GM19193 (cell line): ENCODE data around the gene MRM2.

Experiments used
- POLR2A ChIP-seq: IDR thresholded peaks from 4 replicates; pipeline ENCODE4 v1.6.1; 2011; ENCODE audit not compliant: insufficient read depth, insufficient read length; ENCODE audit errors: extremely low read depth

MRM2 gene

GRCh38 chr7:2209961-2210323, 32.1 kb downstream of the MRM2 start:
- no peak for TF ChIP-seq POLR2A

DNA sequence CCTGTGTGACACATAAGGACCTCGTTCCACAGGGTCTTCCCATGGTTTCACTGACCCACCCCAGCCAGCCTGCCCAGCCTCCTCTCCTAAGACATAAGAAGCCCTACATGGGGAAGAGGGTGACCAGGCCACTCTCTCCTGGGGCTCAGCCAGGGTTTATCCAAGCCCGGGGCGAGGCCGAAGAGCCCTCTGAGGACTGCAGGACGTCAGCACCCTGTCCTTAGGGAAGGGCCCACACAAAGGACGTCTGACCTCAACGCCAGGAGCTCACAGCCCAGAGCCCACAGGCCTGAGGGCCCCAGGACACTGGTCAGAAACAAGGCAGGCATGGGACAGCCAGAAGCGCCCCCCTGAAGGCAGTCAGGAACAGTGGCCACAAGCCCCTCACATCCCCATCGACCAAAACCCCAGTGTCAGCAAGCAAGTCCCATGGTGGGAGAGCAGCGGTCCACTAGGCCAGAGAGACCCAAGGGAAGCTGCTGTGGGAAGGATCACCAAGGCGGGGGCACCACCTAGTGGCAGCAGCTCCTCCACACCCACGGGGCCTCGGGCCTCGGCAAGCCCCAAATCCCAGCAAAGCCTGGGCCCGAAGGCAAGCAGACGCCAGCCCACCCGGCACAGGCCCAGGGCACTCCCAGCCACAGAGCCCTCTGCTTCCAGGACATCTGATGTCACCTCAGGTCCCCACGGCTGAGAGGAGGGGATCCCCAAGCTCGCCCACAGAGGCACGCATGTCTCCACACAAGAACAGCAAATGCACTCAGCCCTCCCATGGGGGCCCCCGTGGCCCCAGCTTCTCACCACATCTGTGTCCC, 32.7 kb downstream of the MRM2 start:
- TF ChIP-seq POLR2A, result peak; percentile 22

DNA sequence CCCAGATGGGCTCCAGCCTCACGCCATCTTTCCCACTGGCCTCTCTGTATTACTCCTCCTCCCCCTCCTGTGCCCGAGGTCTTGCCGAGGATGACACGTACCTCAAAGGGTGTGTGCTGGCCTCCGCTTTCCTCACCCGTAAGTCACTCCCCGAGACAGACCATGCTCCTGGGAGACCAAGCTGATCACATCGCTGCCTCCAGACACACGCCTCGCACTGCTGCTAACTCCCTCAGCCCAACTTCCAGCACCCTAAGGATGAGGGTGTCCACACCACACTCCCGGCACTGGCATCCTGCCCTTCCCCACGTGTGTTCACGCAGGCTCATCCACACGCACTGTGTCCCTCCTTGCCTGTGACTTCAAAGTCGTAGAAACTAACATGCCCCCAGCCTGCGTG, 33.3 kb downstream of the MRM2 start:
- no peak for TF ChIP-seq POLR2A

DNA sequence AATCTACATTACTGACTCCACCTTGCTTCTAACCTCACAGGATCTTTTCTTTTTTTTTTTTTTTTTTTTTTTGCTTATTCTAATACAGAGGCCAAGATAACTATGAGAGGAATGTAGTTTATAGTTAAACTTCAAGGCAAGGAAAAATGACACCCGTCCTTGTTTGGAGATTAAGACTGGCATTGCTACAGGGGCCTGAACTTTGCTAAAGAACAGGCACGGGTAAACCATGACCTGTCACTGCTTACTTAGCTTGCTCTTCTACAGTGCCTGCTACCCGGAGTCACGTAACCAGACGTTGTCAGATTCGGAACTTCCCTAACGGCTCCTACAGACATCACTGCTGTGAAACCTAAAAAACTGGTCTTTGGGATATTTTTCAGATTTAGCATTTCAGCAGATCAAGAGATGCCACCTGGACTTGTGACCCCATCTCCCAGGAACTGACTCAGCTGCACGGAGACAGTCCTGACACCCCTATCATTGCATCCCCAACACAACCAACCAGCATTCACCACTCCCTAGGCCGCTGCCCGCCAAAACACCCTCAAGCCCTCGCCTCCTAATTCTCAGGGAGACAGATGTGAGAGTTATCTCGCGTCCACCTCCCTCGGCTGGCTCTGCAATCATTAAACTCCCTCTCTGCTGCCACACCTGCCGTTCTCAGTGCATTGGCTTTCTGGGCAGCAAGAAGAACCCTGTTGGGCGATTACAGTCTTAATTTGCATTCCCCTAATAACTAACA, 36.8 kb downstream of the MRM2 start:
- no peak for TF ChIP-seq POLR2A

DNA sequence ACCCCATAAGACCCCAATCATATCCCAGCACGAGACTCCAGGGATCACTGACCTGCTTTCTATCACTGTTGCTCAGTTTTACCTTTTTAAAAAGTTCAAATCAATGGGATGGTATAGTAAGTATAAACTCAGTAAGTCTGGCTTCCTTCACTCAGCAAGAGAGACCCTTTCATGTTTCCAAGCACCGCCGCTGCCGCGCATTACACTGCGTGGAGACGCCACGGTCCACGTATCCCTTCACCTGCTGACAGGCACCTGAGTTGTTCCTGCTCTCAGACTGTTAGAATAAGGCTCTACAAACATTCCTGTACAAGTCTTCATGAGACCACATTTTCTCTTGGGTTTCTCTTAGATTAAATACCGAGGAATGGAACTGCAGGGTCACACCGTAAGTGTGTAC, 37.6 kb downstream of the MRM2 start:
- TF ChIP-seq POLR2A, result no peak

DNA sequence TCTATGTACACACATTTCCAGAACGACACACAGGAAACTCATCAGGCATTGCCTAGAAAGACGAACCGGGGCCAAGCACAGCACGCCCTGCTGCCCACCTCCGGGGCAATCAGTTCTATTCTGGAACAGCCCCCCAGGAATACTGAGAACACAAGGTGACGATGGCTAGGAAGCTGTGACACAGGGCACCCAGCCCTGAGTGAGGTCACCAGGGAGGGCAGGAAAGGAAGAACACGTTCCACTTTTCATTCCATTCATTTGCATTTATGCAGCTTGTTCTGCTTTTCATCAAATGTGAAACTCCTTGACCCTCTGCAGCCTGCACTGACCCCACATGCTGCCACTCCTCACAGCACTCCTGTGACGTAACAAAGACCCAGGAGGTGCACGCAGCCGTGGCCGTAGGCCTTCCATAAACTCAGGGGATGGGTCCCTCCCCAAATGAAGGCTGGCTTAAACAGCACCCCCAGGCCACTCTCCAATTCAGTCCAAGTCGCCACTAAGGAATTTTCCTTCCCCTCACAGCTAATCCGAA, 38.2 kb downstream of the MRM2 start:
- no peak for TF ChIP-seq POLR2A

GRCh38 chr7:2202901-2203765, 38.9 kb downstream of the MRM2 start:
- no peak for TF ChIP-seq POLR2A

GRCh38 chr7:2202361-2202761, 39.6 kb downstream of the MRM2 start:
- no peak for TF ChIP-seq POLR2A

GRCh38 chr7:2201686-2202360, 40.2 kb downstream of the MRM2 start:
- TF ChIP-seq POLR2A, result no peak

DNA sequence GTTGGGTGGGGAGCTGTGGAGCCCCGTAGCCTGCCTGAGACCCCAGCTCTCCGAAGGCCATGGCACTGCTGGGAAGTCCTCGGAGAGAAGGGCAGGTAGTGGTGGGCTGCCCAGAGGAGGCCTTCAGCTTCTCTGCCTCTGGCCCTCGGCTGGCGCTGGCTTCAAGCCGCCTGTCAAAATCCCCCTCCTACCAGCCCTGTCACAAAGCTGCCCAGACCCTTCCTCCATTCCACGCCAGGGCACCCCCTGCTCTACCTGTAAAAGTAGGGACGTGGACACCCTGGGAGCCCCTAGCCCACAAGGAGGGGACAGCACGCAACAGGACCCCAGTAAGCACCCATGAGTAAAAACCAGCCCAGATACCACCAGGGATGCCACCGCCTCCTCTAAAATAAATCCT, 40.9 kb downstream of the MRM2 start:
- no peak for TF ChIP-seq POLR2A

DNA sequence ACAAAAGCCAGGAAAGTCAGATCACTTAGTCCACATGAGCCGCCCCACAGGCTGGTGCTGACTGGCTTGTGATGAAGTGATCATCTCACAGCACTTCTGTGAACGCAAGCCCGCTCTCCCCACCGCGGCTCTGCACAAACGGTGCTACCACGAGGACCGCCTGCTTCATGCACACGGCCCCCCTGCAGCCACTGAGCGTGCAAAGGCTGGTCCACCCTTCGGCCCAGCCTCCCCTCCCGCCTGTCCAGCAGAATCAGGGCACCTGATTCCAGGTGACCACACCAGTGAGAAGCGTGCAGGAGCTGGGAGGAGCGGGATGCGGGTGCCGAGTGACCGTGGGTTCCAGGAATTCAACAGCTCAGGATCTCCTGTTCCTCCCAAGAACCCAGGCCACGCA, 41.4 kb downstream of the MRM2 start:
- no peak for TF ChIP-seq POLR2A

DNA sequence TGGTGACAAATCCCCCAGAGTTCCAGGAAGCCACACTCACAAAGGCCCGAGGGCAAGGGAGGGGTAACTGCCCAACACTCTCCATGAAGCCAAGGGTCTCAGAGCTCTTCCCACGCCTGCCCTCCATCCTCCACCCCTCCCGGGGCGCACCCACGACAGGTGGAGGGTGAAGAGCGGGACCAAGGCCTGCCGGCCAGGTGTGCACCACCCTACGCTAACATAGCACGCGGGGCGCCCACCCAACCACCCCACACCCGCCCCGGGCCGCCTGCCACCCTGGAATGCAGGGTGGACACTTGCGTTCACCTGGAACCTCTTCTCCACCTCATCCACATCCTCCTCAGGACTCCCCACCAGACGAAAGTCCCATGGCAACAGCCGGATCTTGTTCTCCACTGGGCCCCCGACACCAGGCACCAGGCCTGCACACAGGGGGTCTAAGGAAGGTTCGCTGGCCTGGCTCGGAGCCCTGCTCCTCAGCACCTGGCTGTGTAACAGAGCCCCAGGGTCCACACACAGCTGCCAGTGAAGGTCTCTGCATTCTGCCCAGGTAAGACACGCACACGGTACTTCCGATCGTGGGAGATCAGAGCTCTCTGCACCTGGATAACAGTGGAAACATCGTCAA, 41.9 kb downstream of the MRM2 start:
- no peak for TF ChIP-seq POLR2A

- no peak for TF ChIP-seq POLR2A
Measured at GRCh38 chr7:2199528-2199927, 42.5 kb downstream of the MRM2 start.

GRCh38 chr7:2198760-2199159, 43.2 kb downstream of the MRM2 start:
- TF ChIP-seq POLR2A, result no peak
